HG02870 (cell line): Measurements from ENCODE around the gene RBFOX2.

ENCODE experiments used
- ATAC-seq: cut with Tn5 transposase; IDR thresholded peaks from one replicate; pipeline ENCODE4 v1.9.1; 2021; ENCODE audit warnings: mild to moderate bottlenecking, moderate library complexity; ENCODE audit not compliant: unreplicated experiment

RBFOX2 gene

DNA sequence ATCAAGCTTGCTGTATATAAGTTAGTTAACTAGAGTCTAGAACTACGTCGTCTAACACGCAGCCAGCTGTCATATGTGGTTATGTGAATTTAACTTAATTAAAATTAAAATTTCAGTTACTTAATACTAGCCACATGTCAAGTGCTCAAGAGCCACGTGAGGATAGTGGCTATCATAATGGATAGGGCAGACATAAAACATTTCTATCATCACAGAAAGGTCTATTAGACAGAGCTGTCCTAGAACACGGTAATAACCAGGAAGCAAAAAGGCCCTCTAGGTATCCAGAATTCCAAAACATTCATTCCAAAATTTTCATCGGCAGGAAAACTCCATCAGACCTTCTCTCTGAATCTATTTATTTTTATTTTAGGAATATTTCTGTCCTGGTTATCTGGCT is 123.9 kb downstream of the RBFOX2 start:
- no peak for ATAC-seq

DNA sequence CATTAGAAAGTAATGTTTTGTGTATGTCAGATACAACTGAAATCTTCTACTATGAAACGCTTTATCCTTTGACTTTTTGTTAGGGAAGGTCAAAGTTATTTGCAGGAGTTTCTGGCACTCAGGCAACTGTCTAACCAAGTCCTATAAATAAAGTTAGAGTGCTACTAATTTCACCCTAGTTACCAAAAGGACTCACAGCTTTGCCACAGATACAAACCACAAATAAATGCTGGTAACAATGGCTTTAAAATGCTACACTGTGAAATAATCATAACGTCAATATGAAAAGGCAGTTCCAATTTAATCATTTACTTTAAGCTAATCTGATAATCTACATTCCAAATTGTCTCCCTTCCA is 124.3 kb downstream of the RBFOX2 start:
- ATAC-seq = no peak

DNA sequence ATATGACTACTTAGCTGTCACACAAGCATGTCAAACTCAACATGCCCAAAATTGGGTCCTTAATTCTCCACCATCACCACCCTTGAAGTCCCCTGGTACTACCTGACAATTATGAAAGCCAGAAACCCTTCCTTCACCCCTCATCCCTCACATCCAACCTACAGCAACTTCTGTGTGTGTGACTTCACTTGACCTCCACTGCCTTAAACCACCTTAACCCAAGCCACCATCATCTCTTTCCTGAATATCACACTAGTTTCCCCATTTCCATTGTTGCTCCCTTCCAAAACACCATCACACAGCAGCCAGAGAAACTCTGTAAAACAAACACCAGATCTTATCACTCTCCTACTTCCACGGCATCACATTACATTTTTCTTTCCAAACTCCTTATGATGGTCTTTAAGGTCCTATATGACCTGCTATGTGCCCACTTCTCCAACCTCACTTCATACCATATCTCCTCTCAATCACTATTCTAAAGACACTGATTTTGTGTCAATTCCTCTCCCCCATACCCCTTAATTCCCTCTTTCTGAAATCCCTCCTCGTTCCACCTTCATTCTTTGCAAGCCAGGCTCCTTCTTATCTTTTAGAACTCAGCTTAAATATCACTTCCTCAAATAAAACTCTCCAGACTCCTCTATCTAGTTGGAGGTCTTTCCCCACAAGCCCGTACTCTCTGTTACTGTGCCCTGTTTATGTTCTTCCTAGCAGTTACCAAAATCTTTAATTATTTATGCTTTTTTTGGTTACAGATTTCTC is 124.9 kb downstream of the RBFOX2 start:
- no peak for ATAC-seq

- ATAC-seq = no peak
These were observed 128.0 kb downstream of the RBFOX2 start for GRCh38 chr22:35900483-35901168.

DNA sequence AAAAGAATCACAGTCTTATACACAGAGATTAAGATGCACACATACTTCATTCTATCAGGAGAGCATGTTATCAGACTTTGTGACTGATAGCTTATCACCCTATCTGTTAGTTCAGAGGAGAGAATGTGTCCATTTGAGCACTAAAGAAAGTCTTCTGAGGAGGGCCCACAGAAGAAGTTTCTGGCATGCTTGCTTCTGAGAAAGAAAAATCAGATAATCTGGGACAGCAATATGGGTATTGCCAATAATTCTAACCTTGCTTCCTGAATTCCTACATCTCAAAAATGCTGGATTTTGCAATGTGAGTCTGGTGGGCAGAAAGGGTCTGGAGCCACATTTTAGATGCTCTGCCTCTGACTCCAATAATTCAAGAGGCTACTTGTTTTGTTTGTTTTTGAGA is 128.9 kb downstream of the RBFOX2 start:
- no peak for ATAC-seq

DNA sequence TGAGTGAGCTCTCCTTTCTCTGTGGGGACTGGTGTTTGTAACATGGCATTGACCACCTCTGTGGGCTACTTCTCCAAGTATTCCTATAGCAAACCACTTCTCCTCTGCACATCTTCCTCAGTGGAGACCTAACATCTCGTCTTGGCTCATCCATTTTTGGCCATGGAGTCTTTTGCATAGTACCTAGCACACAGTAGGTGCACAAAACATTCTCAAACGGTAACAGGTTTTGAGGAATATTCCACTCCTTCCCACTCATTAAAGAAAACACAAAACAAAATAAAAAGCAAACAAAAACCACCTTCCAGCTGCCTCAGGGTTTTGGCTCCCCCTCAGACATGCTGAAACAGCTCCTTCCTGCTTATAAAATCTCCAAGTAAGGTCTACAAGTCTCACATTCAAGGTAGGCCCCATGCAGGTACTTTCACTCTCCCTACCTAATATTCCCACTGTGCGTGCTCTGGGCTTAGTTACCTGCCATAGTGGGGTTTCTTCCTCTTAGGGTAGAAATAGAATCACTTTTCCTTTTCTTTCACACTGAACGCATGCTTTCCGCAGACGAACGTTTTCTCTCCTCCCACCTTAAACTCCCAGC is 132.4 kb downstream of the RBFOX2 start:
- no peak for ATAC-seq

DNA sequence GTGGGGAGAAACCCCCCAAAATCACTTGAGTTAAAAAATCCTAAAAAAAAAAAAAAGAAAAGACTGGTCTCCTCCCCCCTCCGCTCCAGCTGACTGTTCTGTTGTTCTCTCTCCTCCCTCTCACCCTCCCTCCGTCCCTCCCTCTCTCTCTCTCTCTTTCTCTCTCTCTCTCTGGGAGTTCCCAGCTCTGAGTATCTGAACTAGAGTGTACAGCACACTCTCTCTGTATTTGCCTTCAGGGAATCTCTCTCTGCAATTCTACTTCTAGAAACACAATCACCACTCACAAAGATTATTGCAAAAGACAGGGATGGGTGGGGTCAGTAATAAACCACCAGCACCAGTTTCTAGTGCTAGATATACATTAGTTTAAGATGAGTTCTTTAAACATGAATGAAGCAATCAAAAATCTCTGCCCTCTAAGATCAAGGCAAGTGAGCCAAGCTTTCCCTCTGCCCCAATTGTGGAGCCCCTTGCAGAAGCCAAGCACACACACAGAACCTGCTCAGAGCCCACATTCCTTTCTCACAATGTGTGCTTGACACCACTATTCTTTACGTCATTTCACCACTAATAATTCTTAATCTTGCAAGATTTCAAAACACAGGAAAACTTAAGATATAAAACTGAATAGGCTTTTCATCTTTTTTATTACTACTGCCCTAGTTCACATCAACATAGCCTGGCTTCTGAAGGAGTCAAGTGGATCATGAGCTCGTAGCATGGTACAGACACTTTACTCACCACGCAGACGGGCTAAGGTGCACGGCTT is 133.5 kb downstream of the RBFOX2 start:
- ATAC-seq = no peak

- ATAC-seq = no peak
These were observed 134.2 kb downstream of the RBFOX2 start for GRCh38 chr22:35894464-35894878.

DNA sequence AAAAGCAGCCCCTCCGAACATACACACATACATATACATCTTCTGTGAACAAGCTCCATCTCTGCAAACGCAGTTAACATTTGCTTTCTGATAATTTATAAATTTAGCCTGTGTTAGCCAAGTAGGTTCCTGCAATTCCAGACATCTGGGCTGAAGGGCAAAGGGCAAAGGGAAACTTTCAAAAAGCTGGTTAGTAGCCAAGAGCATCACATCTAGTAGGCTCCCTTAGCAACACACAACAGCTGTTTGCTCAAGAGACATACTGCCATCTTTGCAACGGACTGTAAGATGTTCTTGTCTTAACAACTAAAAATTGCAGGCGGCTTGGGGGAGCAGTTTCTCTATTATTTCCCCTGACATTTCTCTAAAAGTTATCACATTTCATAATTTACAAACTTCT is 134.9 kb downstream of the RBFOX2 start:
- no peak for ATAC-seq

DNA sequence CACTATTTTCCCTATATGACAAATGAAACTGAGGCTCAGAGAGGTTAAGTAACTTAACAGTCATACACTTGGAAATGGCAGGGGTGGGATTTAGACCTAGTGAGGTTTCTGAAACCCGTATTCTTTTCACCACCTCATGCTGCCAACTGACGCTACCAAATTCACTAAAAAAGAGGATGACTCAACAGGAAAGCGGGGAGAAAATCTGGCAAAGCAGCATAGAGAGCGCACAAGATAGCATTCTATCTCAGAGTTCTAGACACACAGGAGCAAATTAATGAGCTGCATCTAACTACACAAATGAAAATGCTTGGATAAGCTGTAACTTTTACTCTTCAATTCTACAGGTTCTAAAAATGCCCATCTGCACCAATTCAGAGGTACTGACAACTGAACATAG is 136.4 kb downstream of the RBFOX2 start:
- no peak for ATAC-seq

DNA sequence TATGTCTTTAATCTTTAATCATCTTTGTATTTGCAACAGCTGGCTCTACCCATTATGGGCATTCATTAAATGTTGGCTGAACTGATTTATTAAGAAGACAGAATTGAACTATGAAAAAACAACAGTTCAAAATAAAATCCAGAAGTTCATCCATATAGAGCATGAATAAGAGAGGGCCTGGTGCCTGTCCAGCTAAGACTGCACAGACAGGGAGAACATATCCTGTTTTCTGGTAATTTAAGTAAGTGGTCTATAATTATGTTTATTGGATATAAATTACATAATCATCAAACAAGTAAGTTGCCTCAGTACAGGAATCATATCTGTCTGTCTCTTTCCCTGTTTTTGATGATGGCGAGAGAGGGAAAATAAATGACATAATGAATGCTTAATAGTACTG is 137.2 kb downstream of the RBFOX2 start:
- ATAC-seq = no peak

GRCh38 chr22:35889071-35889470 is 139.6 kb downstream of the RBFOX2 start:
- ATAC-seq = no peak

- ATAC-seq = no peak
These were observed 140.3 kb downstream of the RBFOX2 start for GRCh38 chr22:35888181-35888870.

- no peak for ATAC-seq
These were observed 141.2 kb downstream of the RBFOX2 start for GRCh38 chr22:35887296-35887875.

DNA sequence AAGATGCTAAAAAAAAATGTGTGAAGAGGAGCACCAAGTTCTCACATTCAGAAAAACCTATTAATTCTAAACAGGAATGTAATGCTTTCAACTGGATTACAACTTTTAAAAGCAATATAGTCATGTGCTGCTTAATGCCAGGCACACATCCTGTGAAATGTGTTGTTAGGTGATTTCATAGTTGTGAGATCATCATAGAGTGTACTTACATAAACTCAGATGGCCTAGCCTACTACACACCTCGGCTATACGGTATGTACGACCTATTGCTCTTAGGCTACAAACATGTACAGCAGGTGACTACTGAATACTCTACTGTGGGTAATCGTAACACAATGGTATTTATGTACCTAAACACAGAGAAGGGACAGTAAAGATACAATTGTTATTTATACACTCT is 142.3 kb downstream of the RBFOX2 start:
- no peak for ATAC-seq

- ATAC-seq = no peak
These were observed 144.1 kb downstream of the RBFOX2 start for GRCh38 chr22:35884529-35884928.

DNA sequence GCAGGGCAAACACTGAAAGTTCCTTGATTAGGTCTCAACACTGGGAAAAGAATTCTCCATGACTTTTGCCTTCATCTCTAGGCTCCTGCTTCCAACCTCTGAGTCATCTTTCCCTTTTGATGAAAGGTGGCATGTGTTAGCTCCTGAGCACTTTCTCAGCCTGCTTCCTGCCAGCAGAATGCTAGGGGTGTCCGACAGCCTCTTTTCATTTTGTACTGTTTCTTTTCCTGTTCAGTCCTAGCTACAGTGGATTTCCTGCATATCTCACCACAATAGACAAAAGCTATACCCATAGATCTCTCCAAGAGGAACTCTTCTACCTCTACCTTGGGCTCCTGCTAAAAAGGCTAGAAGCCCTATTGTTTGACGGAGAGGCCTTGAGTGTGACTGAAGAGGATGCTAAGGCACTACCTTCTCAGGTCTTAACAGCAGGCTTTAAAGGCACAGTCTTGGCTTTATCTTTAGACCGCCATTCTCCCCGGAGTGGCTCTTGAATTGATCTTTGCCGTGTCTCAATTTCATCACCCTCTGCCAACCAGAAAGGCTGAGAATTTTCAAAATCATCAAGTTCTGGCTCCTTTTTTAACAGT is 145.5 kb downstream of the RBFOX2 start:
- no peak for ATAC-seq

GRCh38 chr22:35882211-35883030 is 146.2 kb downstream of the RBFOX2 start:
- no peak for ATAC-seq

DNA sequence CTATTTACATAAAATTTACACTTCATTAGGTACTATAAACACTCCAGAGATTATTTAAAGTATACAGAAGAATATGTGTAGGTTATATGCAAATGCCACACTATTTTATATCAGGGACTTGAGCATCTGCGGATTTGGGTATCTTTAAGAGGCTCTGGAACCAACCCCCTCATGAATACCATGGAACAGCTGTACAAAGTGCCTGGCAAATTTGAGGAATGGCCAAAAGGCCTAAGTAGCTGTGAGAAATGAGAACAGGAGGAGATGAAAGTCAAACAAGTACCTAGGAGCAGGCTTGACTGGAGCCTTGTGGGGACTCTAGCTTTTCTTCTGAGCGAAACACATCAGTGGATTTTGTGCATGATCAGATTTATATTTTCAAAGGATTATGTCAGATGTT is 149.3 kb downstream of the RBFOX2 start:
- no peak for ATAC-seq
